ENCODE measurements around the gene BORCS5.

The BORCS5 gene

GRCh38 chr12:12483438-12483837, 126.6 kb downstream of the BORCS5 start:
- Histone ChIP-seq H3K27ac (ENCODE audit: low read depth, low read length, poor library complexity, severe bottlenecking) (no peak overlapping the region), H2AFZ (ENCODE audit: low read length) (no peak overlapping the region), H4K20me1 (ENCODE audit: insufficient read depth, low read length) (no peaks in the 10 kb centered on the region), H3K4me1 (ENCODE audit: insufficient read depth, low read length, severe bottlenecking) (peaks cover 7% of the 10 kb centered on the region), H3K79me2 (ENCODE audit: insufficient read depth, low read length) (no peaks in the 10 kb centered on the region), H3K4me2 (ENCODE audit: low read length) (no peak overlapping the region), H3K36me3 (ENCODE audit: insufficient read depth, low read length) (peaks cover 14% of the 10 kb centered on the region), H3F3A (ENCODE audit: insufficient read depth, low read length) (no peaks in the 10 kb centered on the region), H3K9me3 (ENCODE audit: low read length) (no peaks in the 10 kb centered on the region), H3K9ac (ENCODE audit: low read length) (no peak overlapping the region), H3K4me3 (ENCODE audit: low read depth, low read length, poor library complexity, severe bottlenecking) (no peak overlapping the region), H3K9me2 (ENCODE audit: low read depth, low read length) (no peaks in the 10 kb centered on the region), H3K27me3 (ENCODE audit: insufficient read depth, low read length) (no peaks in the 10 kb centered on the region)
- no peak for TF ChIP-seq CTCF (IDR thresholded peaks at IDR 0.05; ENCODE audit: low read length)
- TF ChIP-seq EZH2 (IDR thresholded peaks at IDR 0.05; ENCODE audit: borderline replicate concordance, low read length) = no peak

GRCh38 chr12:12486661-12487240, 129.9 kb downstream of the BORCS5 start:
- Histone ChIP-seq H3K9me3 (ENCODE audit: low read length) (no peaks in the 10 kb centered on the region), H3K4me2 (ENCODE audit: low read length) (no peak overlapping the region), H3K9me2 (ENCODE audit: low read depth, low read length) (no peaks in the 10 kb centered on the region), H3K9ac (ENCODE audit: low read length) (no peak overlapping the region), H3F3A (ENCODE audit: insufficient read depth, low read length) (no peaks in the 10 kb centered on the region), H4K20me1 (ENCODE audit: insufficient read depth, low read length) (no peaks in the 10 kb centered on the region), H3K4me1 (ENCODE audit: insufficient read depth, low read length, severe bottlenecking) (peaks cover 7% of the 10 kb centered on the region), H3K4me3 (ENCODE audit: low read depth, low read length, poor library complexity, severe bottlenecking) (no peak overlapping the region), H3K27ac (ENCODE audit: low read depth, low read length, poor library complexity, severe bottlenecking) (no peak overlapping the region), H3K79me2 (ENCODE audit: insufficient read depth, low read length) (no peaks in the 10 kb centered on the region), H3K36me3 (ENCODE audit: insufficient read depth, low read length) (no peaks in the 10 kb centered on the region), H2AFZ (ENCODE audit: low read length) (no peak overlapping the region), H3K27me3 (ENCODE audit: insufficient read depth, low read length) (no peaks in the 10 kb centered on the region)
- TF ChIP-seq EZH2 (IDR thresholded peaks at IDR 0.05; ENCODE audit: borderline replicate concordance, low read length) = no peak
- no peak for TF ChIP-seq CTCF (IDR thresholded peaks at IDR 0.05; ENCODE audit: low read length)

- H3K9me3 ChIP-seq (ENCODE audit: low read length) = no peaks in the 10 kb centered on the region
- H3K27ac ChIP-seq (ENCODE audit: low read depth, low read length, poor library complexity, severe bottlenecking) = no peak overlapping the region
- no peaks in the 10 kb centered on the region for H3K79me2 ChIP-seq (ENCODE audit: insufficient read depth, low read length)
- H2AFZ ChIP-seq (ENCODE audit: low read length) = no peak overlapping the region
- TF ChIP-seq EZH2 (IDR thresholded peaks at IDR 0.05; ENCODE audit: borderline replicate concordance, low read length) (no peak), CTCF (IDR thresholded peaks at IDR 0.05; ENCODE audit: low read length) (no peak)
- H3K4me1 ChIP-seq (ENCODE audit: insufficient read depth, low read length, severe bottlenecking) = peaks cover 7% of the 10 kb centered on the region
- H3K4me3 ChIP-seq (ENCODE audit: low read depth, low read length, poor library complexity, severe bottlenecking) = no peak overlapping the region
- no peak overlapping the region for H3K4me2 ChIP-seq (ENCODE audit: low read length)
- no peaks in the 10 kb centered on the region for H4K20me1 ChIP-seq (ENCODE audit: insufficient read depth, low read length)
- H3K36me3 ChIP-seq (ENCODE audit: insufficient read depth, low read length) = no peaks in the 10 kb centered on the region
- no peak overlapping the region for H3K9ac ChIP-seq (ENCODE audit: low read length)
- H3K27me3 ChIP-seq (ENCODE audit: insufficient read depth, low read length) = no peaks in the 10 kb centered on the region
- H3F3A ChIP-seq (ENCODE audit: insufficient read depth, low read length) = no peaks in the 10 kb centered on the region
- no peaks in the 10 kb centered on the region for H3K9me2 ChIP-seq (ENCODE audit: low read depth, low read length)
Observed at GRCh38 chr12:12487490-12487889, 130.6 kb downstream of the BORCS5 start.

All from OCI-LY1 (cell line).